RWPE1 (cell line): ENCODE measurements around the gene IFI16.

Experiments
- CTCF ChIA-PET: fragments of 350-600 bp; sonication (Branson Sonifier 250); formaldehyde crosslinking; extraction: SDS; loops from one replicate; lab custom pipeline; 2021; lab: Yijun Ruan, JAX
- POLR2A ChIA-PET: fragments of 400-600 bp; formaldehyde crosslinking; extraction: SDS; loops from one replicate; lab custom pipeline; 2020; ENCODE audit warnings: antibody characterized with exemption; ENCODE audit not compliant: low non-redundant PET; lab: Yijun Ruan, JAX
- DNase-seq: peaks from one replicate; pipeline ENCODE4 v3.0.0; 2012; ENCODE audit warnings: low spot score
- H3K27ac ChIP-seq: fragments of 450-650 bp; 2 replicates; pipeline ENCODE4 v1.5.1; 2017
- CTCF ChIP-seq: fragments of 450-650 bp; conservative IDR thresholded peaks from 2 replicates; pipeline ENCODE4 v1.5.1; 2017; ENCODE audit warnings: low read depth, mild to moderate bottlenecking

Gene IFI16

GRCh38 chr1:159076438-159077119 is 66.9 kb downstream of the IFI16 start, which contains the start of gene AIM2:
AIM2 (minus strand) TSS chr1:159076766; CDS start chr1:159073499, 3,267 bp downstream.
- no peak for DNase-seq
- ChIA-PET CTCF (no interaction called here), POLR2A (no interaction called here)
- no peak for TF ChIP-seq CTCF
- no peak within 1 kb of the TSS for H3K27ac ChIP-seq

- no peak for DNase-seq
- H3K27ac ChIP-seq, result no peak overlapping the region
- ChIA-PET POLR2A (no interaction called here), CTCF (no interaction called here)
- TF ChIP-seq CTCF, result no peak
These were observed 67.6 kb downstream of the IFI16 start for GRCh38 chr1:159077120-159077961.

- ChIA-PET CTCF (interaction anchor here (0.7 kb wide), 1 partner anchor 304 kb away, joined by 7 read pairs; no protein-coding TSS in a partner anchor), POLR2A (no interaction called here)
- TF ChIP-seq CTCF, result no peak
- no peak for DNase-seq
- H3K27ac ChIP-seq, result no peak overlapping the region
These were observed 69.8 kb downstream of the IFI16 start for GRCh38 chr1:159079525-159079924.

GRCh38 chr1:159081626-159082025 is 71.9 kb downstream of the IFI16 start:
- CTCF ChIA-PET, result interaction anchor here (0.5 kb wide), 1 partner anchor 1680 kb away, joined by 3 read pairs; no protein-coding TSS in a partner anchor
- POLR2A ChIA-PET, result no interaction called here
- H3K27ac ChIP-seq, result no peak overlapping the region
- no peak for TF ChIP-seq CTCF
- no peak for DNase-seq

- ChIA-PET CTCF (interaction anchor here (0.7 kb wide), 1 partner anchor 676 kb away, joined by 4 read pairs; no protein-coding TSS in a partner anchor), POLR2A (no interaction called here)
- no peak overlapping the region for H3K27ac ChIP-seq
- TF ChIP-seq CTCF, result no peak
- DNase-seq, result no peak
These were observed 73.3 kb downstream of the IFI16 start for GRCh38 chr1:159083013-159083412.

- ChIA-PET CTCF (no interaction called here), POLR2A (no interaction called here)
- TF ChIP-seq CTCF, result no peak
- no peak overlapping the region for H3K27ac ChIP-seq
- DNase-seq, result no peak
These were observed 74.4 kb downstream of the IFI16 start for GRCh38 chr1:159084152-159084551.
